Endometrial microvascular endothelial cells (primary cell): ENCODE data around the gene EEF1A2. TPM values are rescaled to one million over a fixed set of nuclear protein-coding genes. Genes with fewer than 3 reads are reported as not detected.
"Not testable (repeated sequence)": the region's sequence is repeated elsewhere in the genome, so short reads cannot be mapped to it uniquely, and the experiment has no call there.

Experiments
- in situ Hi-C: cut with HindIII; loops from 2 replicates; pipeline ENCODE4 v1.10.0; 2017; ENCODE audit warnings: low sequenced_read_pairs, low pct_unique_long_range_greater_than_20kb; ENCODE audit errors: inconsistent ontology term
- total RNA-seq: library from RNA; depleted of rRNA; stranded (reverse); fragments of >200 nt; gene quantifications from one replicate; pipeline ENCODE4 v1.2.3, GENCODE V29; 2015; ENCODE audit errors: inconsistent ontology term

The EEF1A2 gene
- total RNA-seq, 1 donor from 2014 or later, result 0.09 TPM

DNA sequence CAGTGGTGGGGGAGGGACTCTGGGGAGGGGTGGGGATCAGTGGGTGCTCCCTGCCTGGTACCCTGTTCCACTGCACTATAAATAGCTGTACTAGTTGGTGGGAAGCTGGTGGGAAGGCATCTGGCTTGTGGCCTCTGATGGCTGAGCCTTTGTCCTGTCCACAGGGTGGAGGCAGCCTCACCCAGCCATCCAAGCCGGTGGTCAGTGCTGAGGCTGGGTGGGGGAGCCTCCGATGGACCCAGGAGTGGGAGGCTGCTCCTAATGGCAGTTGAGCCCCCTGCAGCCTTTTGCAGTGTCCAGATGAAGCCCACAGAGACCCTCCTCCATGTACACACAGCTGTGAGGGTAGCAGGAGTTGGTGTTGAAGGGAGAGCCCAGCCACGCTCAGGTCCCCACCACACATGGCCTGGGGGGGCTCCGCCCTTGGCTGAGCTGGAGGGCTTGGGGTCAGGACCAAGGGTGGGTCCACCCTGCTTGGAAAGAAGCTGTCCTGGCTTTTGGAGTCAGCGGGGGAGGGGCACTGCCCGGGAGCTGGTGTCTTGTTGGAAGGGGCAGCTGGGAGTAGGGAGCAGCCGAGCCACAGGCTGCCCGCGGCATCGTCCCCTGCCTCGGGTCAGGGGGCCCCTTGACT lies 24.2 kb upstream of the EEF1A2 start:
- in situ Hi-C loops, result no loop called here

DNA sequence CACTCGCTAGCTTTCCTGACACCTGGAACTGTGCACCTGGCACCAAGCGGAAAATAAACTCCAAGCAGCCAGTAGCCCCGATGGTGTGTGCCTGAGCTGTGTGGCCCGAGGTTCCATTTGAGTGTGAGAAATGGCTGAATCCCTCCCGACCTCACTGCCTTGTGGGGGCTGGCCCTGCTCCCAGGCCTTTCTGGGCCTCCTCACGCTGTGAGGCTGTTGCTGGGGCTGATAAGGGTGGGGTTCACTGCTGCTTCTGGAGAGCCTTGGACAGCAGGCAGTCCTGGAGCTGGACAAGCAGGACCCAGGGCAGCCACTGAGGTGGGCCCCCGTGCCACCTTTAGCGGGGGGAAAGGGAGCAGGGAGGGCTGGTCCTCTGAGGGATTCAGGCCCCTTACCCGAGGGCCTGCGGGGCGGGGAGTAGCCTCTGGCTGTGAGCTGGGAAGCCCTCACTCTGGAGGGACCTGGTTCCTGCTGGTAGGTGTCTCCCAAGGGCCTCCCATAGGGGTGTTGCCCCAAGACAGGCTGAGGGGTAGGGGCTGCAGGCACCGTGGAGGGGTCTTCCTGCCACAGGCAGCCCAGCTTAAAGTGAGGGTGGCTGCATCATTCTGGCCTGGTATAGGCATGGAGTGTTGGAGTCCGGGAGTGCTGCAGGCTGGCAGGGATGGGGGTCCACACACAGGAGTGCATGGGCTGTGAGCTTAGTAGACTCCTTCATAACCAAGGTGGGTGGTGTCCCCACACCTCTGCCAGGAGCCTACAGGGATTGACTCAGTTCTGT lies 23.4 kb upstream of the EEF1A2 start:
- in situ Hi-C loops, result no loop called here

DNA sequence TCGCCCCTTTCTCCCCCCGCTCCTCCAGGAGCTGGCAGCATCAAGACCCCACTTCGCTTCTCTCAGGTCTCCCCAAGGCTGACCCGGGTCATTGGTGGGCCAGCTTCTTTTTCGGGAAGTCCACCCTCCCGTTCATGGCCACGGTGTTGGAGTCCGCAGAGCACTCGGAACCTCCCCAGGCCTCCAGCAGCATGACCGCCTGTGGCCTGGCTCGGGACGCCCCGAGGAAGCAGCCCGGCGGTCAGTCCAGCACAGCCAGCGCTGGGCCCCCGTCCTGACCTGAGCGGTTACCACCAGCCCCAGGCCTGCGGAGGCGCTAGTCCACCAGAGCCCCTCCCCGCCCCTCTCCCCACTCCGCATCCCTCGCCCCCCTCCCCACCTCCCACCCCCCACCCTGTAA lies 22.7 kb upstream of the EEF1A2 start:
- in situ Hi-C loops, result no loop called here

DNA sequence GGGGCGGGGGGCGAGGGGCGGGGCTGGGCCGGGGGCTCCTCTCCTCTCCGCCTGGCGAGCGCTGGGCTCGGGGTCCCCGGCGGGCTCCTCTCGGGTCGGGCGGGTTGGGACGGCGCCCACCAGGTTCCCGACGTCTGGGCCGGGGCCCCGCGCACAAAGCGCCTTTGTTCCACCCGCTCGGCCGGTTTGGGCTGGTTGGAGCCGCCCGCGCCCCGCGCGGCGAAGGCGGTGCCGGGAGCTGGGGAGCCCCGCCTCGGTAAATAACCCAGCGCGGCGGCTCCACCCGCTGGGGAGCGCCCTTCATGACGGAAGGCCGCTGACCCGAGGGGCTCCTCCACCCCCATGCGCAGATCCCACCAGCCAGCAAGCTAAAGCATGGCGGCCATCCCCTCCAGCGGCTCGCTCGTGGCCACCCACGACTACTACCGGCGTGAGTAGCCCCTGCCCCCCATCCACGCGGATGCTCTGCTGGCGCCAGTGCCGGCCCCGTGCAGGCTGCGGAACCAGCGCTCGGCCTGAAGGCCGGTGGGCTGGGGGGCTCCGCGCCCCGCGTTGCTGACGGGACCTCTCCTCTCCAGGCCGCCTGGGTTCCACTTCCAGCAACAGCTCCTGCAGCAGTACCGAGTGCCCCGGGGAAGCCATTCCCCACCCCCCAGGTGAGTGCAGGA lies 22.2 kb upstream of the EEF1A2 start:
- in situ Hi-C loops, result no loop called here

DNA sequence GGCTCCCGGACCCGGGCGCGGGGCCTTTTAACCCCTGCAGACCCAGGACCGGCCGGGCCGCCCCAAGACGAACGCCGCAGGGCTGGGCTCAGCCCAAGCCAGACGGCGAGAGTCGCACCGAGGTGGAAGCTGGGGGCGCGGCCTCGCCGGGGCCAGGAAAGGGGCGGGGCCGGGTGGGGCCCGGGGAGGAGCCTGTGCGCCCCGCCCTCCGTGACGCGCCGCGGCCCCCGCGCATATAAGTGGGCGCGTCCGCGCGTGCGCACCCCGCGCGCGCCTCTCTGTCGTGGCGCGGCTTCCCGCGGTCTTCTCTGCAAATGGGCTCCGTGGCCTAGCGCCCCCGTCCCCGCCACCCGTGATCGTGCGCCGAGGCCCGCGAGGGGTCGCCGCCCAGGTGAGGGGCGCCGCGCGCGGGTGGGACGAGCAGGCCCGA lies 21.6 kb upstream of the EEF1A2 start, which contains the start of gene PPDPF:
PPDPF (plus strand) TSS at position 262 of the 430 bp plus-strand sequence. CDS start 544 bp downstream, outside the sequence.
- in situ Hi-C loops, result no loop called here

DNA sequence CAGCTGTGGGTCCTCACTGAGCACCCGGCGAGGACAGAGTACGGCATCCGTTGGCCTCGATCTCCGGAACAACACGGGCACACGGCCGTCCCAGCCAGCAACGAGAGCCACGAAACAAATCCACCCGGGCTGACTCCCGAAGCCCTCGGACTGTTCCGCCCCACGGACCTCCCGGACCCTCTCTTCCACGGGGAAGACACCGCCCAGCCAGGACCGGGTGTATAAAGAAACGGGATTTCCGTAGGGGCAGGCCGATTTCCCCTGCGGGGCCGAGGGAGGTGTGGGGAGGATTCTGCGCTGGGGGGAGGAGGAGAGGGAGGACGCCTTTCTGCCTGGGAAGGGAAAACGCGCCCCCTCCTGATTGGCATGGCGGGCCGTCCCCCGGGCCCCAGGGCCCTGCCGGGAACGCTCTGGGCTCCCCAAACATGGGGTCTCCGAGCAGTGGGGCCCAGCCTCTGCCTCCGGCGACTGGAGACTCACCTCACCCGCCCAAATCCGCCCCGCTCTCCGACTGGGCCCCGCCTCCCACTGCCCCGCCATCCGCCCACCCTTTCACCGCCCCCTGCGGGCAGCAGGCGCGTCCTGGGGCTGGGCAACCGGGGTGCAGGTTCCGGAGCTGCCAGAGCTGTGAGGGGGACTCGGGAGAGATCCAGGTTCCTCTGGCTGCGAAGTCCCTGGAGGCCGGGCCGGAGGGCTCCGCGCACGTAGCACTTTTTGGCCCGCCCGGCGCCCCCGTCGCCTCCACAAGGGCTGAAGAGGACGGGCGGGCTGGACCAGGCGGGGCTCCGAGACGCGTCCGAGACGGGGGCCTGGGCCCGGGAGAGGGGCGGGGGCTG lies 21.0 kb upstream of the EEF1A2 start:
- in situ Hi-C loops, result no loop called here

DNA sequence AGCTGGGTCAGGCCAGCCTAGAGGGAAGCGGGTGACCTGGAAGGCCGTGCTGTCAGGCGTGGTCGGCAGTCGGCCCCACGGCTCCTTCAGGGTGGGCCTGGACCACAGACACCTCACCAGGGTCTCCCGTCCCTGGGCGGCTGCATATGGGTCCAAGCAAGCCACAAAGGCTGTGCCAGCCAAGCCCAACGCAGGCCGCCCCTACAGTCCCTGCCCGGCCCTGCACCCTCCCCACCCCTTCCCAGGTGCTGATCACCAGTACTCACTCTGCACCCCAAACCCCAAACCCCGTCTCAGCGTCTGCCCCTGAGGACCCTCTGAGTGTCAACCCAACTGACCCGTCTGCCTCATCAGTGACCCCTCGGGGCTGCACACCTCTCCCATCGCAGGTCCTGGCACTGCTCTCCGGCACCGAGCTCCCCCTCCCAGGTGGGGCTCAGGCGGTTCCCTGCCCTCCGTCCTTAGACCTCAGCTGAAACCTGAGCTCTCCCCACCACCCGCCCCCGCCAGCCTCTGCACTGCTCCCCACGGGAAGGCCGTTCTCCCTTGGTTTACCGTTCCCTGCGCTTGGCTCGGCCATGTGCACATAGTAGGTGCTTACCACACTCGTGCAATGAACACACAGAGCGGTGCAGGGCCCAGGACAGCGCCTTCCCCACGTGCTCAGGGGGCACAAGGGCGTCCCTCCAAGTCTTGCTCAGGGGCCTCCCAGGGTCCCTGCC lies 20.2 kb upstream of the EEF1A2 start:
- in situ Hi-C loops, result no loop called here

DNA sequence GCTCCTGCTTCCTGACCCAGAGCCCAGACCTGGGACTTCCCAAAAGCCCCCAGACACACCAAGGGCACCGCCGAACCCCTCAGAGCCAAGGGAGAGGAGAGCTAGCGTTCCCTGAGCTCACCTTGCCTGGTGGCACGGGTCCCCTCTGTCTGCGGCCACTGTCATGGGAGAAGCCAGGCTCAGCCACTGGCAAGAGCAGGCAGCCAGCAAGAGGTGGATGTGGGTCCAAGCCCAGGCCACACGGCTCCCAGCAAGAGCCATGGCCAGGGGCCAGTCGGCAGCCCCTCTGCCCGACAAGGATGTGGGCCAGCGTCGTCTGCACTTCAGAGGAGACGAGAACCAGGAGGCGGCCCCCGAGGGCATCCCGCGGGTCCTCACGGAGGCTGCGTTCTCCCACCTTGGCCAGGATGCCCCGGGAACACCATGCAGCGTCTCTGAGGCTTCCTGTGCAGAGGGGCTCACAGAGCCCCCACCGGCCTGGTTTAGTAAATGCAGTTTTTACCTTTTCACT lies 19.5 kb upstream of the EEF1A2 start:
- in situ Hi-C loops, result no loop called here

DNA sequence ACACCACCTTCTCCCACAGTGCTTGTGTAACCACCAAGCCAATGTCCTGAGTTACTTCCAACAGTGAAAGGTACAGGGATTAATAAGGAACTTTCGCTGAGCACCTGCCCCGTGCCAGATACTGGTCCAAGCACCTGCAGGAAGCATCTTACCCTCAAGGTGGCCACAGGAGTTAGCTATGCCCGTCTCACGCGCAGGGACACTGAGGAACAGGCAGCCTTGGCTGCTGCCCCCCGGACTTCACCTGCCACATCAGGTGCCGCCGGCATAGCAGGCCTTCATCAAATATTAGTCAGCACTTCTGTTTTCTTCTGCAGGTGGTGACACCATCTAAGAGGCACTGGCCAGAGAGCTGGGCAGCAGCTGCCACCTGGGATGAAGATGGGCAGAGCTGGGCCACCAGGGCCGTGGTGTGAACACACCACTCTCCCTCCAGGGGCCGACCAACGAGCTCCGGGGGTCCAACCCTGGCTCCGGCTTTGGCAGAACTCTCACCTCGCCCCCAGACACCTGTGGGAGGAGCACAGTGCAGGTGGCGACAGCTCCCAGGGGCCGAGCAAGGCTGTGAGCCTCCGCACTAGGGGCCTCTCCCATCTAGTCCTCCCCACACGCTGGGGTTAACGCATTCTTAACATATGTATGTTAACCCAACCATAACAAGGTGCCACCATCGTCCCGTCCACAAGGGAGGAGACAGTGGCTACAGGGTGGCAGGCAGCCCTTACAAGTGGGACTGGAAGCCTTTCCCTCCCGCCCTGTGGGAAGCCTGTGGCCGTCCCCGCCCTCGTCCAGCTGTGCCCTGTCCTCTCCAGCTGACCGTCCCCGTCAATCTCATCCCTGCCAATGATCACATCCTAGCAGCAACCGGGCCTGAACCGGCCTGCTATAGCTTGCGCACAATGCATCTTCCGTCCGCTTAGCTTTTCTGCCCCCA lies 18.8 kb upstream of the EEF1A2 start:
- in situ Hi-C loops, result no loop called here

DNA sequence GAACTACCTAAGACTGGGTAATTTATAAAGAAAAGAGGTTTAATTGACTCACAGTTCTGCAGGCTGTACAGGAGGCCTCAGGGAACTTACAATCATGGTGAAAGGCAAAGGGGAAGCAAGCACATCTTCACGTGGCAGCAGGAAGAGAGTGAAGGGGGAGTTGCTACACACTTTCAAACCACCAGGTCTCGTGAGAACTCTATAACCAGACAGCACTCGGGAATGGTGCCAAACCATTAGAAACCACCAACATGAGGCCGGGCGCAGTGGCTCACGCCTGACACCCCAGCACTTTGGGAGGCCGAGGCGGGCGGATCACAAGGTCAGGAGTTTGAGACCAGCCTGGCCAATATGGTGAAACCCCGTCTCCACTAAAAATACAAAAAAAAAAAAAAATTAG lies 15.6 kb upstream of the EEF1A2 start:
- in situ Hi-C loops, result not testable (repeated sequence)

DNA sequence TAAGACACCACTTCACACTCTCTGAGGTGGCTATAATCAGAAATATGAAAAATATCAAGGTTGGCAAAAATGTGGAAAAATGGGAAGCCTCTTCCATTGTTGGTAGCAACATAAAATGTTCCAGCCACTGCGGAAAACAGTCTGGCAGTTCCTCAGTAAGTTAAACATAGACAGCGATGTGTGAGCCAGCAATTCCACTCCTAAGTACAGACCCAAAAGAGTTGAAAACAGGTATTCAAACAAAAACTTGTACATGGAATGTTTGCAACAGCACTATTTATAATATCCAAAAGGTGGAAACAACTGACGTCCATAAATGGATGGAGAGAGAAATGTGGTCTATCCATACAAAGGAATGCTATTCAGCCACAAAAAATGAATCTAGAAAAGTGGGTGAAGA lies 14.3 kb upstream of the EEF1A2 start:
- in situ Hi-C loops, result no loop called here

DNA sequence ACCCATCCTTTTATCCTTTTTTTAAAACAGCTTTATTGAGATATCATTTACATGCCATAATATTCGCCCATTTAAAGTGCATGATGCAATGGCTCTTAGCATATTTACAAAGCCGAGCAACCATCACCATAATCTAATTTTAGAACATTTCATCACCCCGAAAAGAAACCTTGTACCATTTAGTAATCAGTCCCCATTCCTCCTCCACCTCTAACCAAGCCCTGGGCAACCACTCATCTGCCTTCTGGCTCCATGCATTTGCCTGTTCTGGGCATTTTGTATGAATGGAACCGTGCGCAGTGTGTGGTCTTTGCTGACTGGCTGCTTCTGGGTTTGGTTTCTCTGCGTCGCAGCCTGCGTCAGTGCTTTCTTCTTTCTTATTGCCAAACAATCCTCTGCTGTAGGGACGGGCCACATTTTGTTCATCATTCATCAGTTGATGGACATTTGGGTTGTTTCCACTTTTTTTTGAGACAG lies 10.2 kb upstream of the EEF1A2 start:
- in situ Hi-C loops, result no loop called here

DNA sequence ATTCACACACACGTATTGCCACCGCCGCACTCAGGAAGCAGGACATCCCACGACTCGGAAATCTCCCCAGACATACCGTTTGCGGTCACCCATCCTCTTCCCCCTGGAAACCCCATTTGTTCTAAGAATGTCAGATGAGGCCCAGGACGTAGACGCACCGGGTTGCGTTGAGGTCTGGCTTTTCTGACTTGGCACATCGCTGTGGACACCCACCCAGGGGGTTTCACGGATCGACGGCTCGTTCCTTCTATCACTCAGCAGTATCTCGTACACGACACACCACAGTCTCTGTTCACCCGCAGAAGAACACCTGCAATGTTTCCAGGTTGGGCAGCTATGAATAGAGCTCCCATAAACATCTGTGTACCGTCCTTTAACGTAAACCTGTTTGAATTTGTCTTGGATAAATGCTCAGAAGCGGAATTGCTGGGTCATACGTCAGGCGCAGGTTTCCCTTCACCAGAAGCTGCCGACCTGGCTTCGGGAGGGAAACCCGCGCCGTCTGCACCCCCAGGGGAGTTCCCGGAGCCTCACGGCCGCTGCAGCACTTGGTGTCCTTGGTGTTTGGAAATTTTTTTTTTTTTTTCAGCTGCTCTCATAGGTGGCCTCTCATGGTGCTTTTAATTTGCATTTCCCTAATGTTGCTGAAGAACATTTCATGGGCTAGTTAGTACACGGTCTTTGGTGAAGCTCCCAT lies 9.3 kb upstream of the EEF1A2 start:
- in situ Hi-C loops, result no loop called here

DNA sequence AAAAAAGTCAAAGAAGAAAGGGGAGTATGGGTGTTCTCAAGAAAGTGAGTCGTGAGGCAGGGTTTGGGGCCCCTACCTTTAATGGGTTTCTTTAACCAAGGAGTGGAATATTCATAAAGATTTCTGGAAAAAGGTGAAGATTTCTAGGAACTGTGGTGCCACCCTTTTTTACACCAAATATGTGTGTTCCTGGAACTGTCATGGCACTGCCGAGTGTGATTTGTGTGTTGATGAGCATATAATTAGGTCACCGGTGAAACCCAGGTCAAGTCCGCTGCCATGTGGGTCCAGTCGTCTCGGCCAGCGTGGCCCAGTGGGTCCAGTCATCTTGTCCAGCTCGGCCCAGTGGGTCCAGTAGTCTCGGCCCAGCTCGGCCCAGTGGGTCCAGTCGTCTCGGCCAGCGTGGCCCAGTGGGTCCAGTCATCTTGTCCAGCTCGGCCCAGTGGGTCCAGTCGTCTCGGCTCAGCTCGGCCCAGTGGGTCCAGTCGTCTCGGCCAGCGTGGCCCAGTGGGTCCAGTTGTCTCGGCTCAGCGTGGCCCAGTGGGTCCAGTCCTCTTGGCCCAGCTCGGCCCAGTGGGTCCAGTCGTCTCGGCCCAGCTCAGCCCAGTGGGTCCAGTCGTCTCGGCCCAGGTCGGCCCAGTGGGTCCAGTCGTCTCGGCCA lies 8.3 kb upstream of the EEF1A2 start:
- in situ Hi-C loops, result no loop called here

DNA sequence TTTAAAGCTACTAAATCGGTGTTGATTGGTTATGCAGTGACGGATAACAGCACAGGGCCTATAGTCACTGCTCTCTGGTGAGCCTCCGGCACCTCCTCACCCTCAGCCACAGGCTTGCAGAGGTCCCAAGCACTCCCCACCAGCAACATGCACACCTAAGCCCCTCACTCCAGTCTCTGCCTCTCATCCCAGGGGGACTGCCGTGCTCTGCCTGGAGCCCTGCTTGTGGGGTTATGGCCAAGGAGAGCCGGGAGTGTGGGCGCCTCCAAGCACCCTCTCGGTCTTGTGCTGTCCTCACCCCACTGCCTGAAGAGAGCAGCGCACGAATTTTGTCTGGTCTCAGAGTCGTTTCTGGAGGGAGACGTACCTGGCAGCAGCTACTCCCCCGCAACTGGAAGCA lies 6.8 kb upstream of the EEF1A2 start:
- in situ Hi-C loops, result no loop called here

DNA sequence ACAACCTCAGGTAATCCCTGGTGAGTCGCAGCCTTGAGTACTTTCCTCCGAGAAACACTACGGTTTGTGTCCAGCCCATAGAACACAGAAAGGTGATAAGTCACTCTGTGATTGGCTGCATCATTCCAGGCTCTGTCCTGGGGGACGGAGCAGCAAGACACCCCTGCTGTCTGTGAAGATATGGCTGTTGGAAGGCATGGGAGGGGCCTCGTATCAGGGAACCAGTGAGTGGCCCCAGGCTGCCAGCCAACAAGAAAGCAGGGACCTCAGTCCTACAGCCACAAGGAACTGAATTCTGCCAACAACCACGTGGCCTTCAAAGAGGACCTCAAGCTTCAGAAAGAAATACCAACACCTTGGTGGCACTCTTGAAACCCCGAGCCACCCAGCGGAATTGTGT lies 6.4 kb upstream of the EEF1A2 start:
- in situ Hi-C loops, result no loop called here
